Caco-2 (cell line): ENCODE results near the gene DNAH8. TPM values are rescaled to one million over a fixed set of nuclear protein-coding genes. Genes with fewer than 3 reads are reported as not detected.

Source experiments
- BruUV-seq: library from RNA; stranded (reverse); fragments of 400-500 nt; replicated peaks from 2 replicates; lab custom pipeline; 2021; lab: Mats Ljungman, UMichigan
- CTCF ChIA-PET: fragments of 300-600 bp; sonication (Branson Sonifier 250); formaldehyde crosslinking; loops from one replicate; lab custom pipeline; 2022; ENCODE audit warnings: antibody characterized with exemption; lab: Charles Lee
- POLR2A ChIA-PET: fragments of 300-600 bp; sonication (Branson Sonifier 250); formaldehyde crosslinking; loops from one replicate; lab custom pipeline; 2022; ENCODE audit warnings: antibody characterized with exemption; lab: Charles Lee
- DNase-seq, 2 experiments: peaks; one replicate each; pipeline versions ENCODE4 v3.0.0 to v3.0.0-alpha.2; 2020 to 2022
- H3K27me3 ChIP-seq: replicated peaks from 2 replicates; pipeline ENCODE4 v1.6.0; 2011; ENCODE audit warnings: low read length; ENCODE audit not compliant: control insufficient read depth, insufficient read depth
- H3K36me3 ChIP-seq: 2 replicates; pipeline ENCODE4 v1.5.1; 2011; ENCODE audit warnings: low read length; ENCODE audit not compliant: control insufficient read depth, insufficient read depth
- H3K4me1 ChIP-seq: fragments of 250-450 bp; sonication (Bioruptor Pico); 2 replicates; pipeline ENCODE4 v1.5.1; 2020; ENCODE audit warnings: mild to moderate bottlenecking
- H3K4me3 ChIP-seq: 2 replicates; pipeline ENCODE4 v1.5.1; 2011; ENCODE audit warnings: low read depth, mild to moderate bottlenecking, control low read depth, low read length
- H3K9me3 ChIP-seq: fragments of 250-450 bp; sonication (Bioruptor Pico); 2 replicates; pipeline ENCODE4 v1.5.1; 2020; ENCODE audit warnings: mild to moderate bottlenecking, moderate library complexity
- H3K27ac Mint-ChIP-seq: one replicate; pipeline ENCODE4 v1.8.0; 2022; ENCODE audit warnings: mixed read lengths; ENCODE audit not compliant: unreplicated experiment
- H3K27me3 Mint-ChIP-seq: one replicate; pipeline ENCODE4 v1.8.0; 2022; ENCODE audit warnings: mixed read lengths; ENCODE audit not compliant: insufficient read depth, unreplicated experiment
- H3K36me3 Mint-ChIP-seq: one replicate; pipeline ENCODE4 v1.8.0; 2022; ENCODE audit warnings: mild to moderate bottlenecking, mixed read lengths; ENCODE audit not compliant: insufficient read depth, unreplicated experiment
- H3K4me1 Mint-ChIP-seq: one replicate; pipeline ENCODE4 v1.8.0; 2022; ENCODE audit warnings: low read depth, mixed read lengths; ENCODE audit not compliant: unreplicated experiment
- H3K4me3 Mint-ChIP-seq: one replicate; pipeline ENCODE4 v1.8.0; 2022; ENCODE audit warnings: mild to moderate bottlenecking, moderate library complexity, mixed read lengths; ENCODE audit not compliant: unreplicated experiment
- H3K9me3 Mint-ChIP-seq: one replicate; pipeline ENCODE4 v1.8.0; 2022; ENCODE audit warnings: mixed read lengths; ENCODE audit not compliant: unreplicated experiment
- CTCF ChIP-seq, 2 experiments: fragments of 200-600 bp in 1 of 2; IDR thresholded peaks; 1 replicate in 1 of 2; 2 replicates in 1 of 2; pipeline versions ENCODE4 v1.5.1 to v1.8.0; 2011 to 2022; ENCODE audit warnings: antibody characterized with exemption in 1 of 2, control low read depth in 1 of 2, inconsistent platforms in 1 of 2, low read depth in 1 of 2, low read length in 1 of 2, mild to moderate bottlenecking in 1 of 2, moderate library complexity in 1 of 2; ENCODE audit not compliant: insufficient read depth in 1 of 2, severe bottlenecking in 1 of 2, unreplicated experiment in 1 of 2
- intact Hi-C: fragments of 100-400 bp; cut with micrococcal nuclease; formaldehyde crosslinking; loops from one replicate; pipeline ENCODE4 v1.10.0; 2022; ENCODE audit not compliant: unreplicated experiment
- total RNA-seq: library from RNA; stranded (reverse); gene quantifications from 2 replicates; pipeline ENCODE4 v1.2.3, GENCODE V29; 2022

Gene DNAH8
- total RNA-seq, 1 experiment from 2014 or later: not detected

GRCh38 chr6:38722038-38722437 is 6.9 kb downstream of the DNAH8 start:
- Histone ChIP-seq H3K4me3 (no peak overlapping the region), H3K4me1 (no peaks in the 10 kb centered on the region), H3K27me3 (no peaks in the 10 kb centered on the region), H3K36me3 (no peaks in the 10 kb centered on the region), H3K9me3 (no peaks in the 10 kb centered on the region)
- intact Hi-C loops: no loop called here
- peaks cover 7% of the 10 kb centered on the region for H3K4me1 Mint-ChIP-seq
- no TSS peak for BruUV-seq
- no peak overlapping the region for H3K27ac Mint-ChIP-seq
- H3K9me3 Mint-ChIP-seq: peaks cover 11% of the 10 kb centered on the region
- ChIA-PET CTCF (no interaction called here), POLR2A (no interaction called here)
- H3K36me3 Mint-ChIP-seq: no peaks in the 10 kb centered on the region
- H3K4me3 Mint-ChIP-seq: no peak overlapping the region
- H3K27me3 Mint-ChIP-seq: peaks cover 3% of the 10 kb centered on the region
- no peak for DNase-seq
- no peak for TF ChIP-seq CTCF (IDR thresholded peaks at IDR 0.05; ENCODE audit: insufficient read depth in 1 of 2, low read depth in 1 of 2, low read length in 1 of 2, severe bottlenecking in 1 of 2, unreplicated experiment in 1 of 2)

- no TSS peak for BruUV-seq
- Histone ChIP-seq H3K9me3 (no peaks in the 10 kb centered on the region), H3K36me3 (no peaks in the 10 kb centered on the region), H3K4me3 (no peak overlapping the region), H3K4me1 (no peaks in the 10 kb centered on the region), H3K27me3 (no peaks in the 10 kb centered on the region)
- peaks cover 11% of the 10 kb centered on the region for H3K9me3 Mint-ChIP-seq
- H3K27me3 Mint-ChIP-seq: peaks cover 3% of the 10 kb centered on the region
- POLR2A ChIA-PET: no interaction called here
- no peak overlapping the region for H3K4me3 Mint-ChIP-seq
- H3K27ac Mint-ChIP-seq: no peak overlapping the region
- peaks cover 7% of the 10 kb centered on the region for H3K4me1 Mint-ChIP-seq
- no peak for TF ChIP-seq CTCF (IDR thresholded peaks at IDR 0.05; ENCODE audit: insufficient read depth in 1 of 2, low read depth in 1 of 2, low read length in 1 of 2, severe bottlenecking in 1 of 2, unreplicated experiment in 1 of 2)
- CTCF ChIA-PET: no interaction called here
- DNase-seq: no peak
- intact Hi-C loops: no loop called here
- H3K36me3 Mint-ChIP-seq: no peaks in the 10 kb centered on the region
Observed at GRCh38 chr6:38722727-38723334, 7.7 kb downstream of the DNAH8 start.

GRCh38 chr6:38723783-38724182 is 8.7 kb downstream of the DNAH8 start:
- Mint-ChIP-seq H3K9me3 (peaks cover 11% of the 10 kb centered on the region), H3K27ac (no peak overlapping the region), H3K36me3 (no peaks in the 10 kb centered on the region), H3K4me1 (peaks cover 7% of the 10 kb centered on the region), H3K27me3 (peaks cover 2% of the 10 kb centered on the region), H3K4me3 (no peak overlapping the region)
- no TSS peak for BruUV-seq
- CTCF ChIA-PET: no interaction called here
- no peak for DNase-seq
- POLR2A ChIA-PET: no interaction called here
- H3K9me3 ChIP-seq: no peaks in the 10 kb centered on the region
- no peaks in the 10 kb centered on the region for H3K4me1 ChIP-seq
- intact Hi-C loops: no loop called here
- no peaks in the 10 kb centered on the region for H3K27me3 ChIP-seq
- TF ChIP-seq CTCF (IDR thresholded peaks at IDR 0.05; ENCODE audit: insufficient read depth in 1 of 2, low read depth in 1 of 2, low read length in 1 of 2, severe bottlenecking in 1 of 2, unreplicated experiment in 1 of 2): no peak
- H3K4me3 ChIP-seq: no peak overlapping the region
- H3K36me3 ChIP-seq: no peaks in the 10 kb centered on the region
